Inferior parietal cortex (tissue), 1 donor: ENCODE measurements around the gene DYNLT5.
"Not testable (repeated sequence)": the region's sequence is repeated elsewhere in the genome, so short reads cannot be mapped to it uniquely, and the experiment has no call there.

Experiments
- DNase-seq: peaks from one replicate; pipeline ENCODE4 v3.0.0-alpha.2; 2016; ENCODE audit errors: extremely low spot score

DYNLT5 gene

DNA sequence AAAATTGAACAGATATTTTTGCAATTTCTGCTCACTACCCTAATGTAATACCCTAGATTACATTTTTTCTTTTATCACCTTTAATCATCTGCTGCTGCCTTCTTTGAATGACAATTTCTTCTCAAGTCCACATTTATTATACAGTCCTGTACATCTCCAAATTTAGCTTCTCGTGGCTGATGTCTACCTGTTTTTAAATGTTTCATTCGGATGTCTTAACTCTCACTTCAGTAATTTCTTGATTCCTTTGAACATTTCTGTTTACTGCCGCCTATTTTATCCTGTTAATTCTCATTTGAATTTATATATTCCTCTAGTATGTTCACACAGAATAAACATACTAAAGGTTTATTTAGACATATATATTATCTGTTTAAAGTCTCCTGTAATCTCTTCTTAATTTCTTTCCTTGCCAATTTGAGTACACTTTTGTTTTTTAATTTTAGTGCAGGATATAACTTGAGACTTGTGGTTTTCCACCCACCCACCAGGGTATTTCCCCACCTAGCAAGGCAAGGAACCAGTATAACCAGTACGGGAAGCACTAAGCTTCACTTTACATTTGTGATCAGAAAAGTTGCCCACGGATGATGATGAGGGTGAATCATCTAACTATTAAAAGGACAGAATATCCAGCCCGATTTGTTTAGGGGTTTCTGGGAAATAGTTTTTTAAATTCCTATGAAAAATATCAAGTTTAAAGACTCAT is 36.1 kb downstream of the DYNLT5 start:
- no peak for DNase-seq

DNA sequence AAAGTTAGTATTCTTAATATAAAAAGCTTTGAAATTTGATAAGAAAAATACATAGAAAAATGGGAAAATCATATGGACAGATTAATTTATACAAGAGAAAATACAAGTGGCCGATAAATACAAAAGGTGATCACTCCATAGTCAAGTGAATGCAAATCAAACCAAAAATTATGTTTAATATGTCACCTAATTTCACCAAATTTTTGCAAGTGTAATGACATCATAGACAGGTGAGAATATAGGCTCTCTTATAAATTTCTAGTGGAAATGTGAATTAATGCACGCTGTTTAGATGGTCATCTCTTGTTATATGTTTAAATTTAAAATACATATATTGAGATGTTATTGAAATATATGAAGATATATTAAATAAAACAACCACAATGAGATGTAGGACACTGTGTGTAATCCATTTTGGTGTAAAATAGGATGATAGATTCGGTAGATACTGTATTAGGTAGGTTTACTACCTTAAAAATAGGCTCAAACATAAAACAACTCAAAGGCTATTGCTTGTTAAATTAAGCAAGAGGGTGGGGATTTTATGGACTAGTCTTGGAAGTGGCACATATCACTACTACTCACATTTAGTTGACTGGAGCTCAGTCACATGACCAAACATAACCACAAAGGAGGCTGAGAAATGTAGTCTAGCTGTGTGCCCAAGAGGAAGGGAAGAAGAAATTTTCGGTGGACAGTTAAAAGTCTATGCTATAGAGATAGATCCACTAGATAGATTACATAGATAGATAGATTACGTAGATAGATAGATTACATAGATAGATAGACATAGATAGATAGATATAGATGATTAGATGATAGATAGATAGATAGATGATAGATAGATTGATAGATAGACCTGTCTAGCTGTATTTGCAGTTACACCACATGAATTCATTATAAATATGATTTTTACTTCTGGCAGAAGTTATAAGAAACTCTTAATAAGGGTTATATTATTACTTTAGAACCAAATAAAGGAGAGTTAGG is 39.7 kb downstream of the DYNLT5 start:
- no peak for DNase-seq

DNA sequence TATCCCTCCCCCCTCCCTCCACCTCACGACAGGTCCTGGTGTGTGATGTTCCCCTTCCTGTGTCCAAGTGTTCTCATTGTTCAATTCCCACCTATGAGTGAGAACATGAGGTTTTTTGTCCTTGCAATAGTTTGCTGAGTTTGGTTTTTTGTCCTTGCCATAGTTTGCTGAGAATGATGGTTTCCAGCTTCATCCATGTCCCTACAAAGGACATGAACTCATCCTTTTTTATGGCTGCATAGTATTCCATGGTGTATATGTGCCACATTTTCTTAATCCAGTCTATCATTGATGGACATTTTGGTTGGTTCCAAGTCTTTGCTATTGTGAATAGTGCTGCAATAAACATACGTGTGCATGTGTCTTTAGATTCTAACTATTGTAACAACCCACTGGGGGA is 43.6 kb downstream of the DYNLT5 start:
- DNase-seq, result not testable (repeated sequence)

DNA sequence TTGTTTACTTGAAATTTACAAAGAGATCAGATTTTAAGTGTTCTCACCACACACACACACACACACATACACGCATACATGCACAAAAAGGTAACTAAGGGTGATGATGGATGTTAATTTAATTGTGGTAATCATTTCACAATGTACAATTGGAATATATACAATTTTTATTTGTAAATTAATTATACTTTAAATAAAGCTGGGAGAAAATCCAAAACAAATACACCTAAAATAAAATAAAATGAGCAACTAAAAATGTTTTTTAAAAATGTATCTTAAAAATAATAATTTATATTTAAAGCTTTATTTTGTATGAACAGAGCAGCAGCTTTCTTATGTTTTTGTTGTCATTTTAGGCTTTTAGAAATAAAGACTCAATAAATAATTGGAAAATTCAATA is 57.0 kb downstream of the DYNLT5 start:
- no peak for DNase-seq

DNA sequence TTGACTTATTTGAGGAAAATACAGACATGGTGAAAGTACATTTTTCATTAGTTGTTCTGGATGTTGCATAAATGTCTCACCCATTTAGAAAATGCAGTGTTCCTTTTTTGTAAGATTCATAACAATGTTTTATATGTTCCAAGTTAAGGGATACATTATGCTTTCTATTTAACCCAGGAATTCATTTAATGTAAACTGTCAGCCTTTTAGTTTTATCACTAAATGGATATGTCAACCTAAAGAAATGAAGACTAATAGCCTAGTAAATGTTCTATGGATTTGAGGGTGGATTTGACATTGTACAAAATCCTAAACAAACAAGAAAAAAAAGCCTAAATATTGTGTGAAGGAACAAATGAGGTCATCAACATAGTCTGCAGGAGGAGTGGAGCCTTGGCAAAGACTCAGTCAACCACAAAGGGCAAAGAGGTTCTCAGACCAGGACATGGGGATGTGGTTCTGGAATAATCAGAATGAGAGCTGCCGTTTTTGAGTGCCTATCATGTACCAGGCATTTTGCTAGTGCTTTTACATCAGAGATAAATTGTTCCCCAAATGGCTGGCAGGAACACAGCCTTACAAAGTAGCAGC is 57.6 kb downstream of the DYNLT5 start:
- no peak for DNase-seq

DNA sequence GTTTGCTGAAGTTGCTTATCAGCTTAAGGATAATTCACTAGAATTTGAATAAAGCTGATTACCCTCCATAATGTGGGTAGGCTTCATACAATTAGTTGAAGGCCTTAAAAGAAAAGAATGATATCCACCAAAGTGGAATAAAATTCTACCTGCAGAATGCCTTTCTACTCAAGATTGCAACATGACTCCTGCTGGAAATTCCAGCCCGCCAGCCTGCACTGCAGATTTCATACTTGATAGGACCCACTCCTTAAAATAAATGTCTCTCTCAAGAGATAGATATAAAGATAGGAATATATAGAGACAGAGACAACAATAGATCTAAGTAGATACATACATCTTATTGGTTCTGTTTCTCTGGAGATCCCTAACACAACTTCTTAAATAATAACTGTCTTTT is 72.5 kb downstream of the DYNLT5 start:
- no peak for DNase-seq
